Measurements from ENCODE around the gene NXNL1. TPM values are rescaled to one million over a fixed set of nuclear protein-coding genes. Genes with fewer than 3 reads are reported as not detected.
"Not testable (repeated sequence)": the region's sequence is repeated elsewhere in the genome, so short reads cannot be mapped to it uniquely, and the experiment has no call there.

NXNL1 gene
- not detected in 2 replicates for total RNA-seq (2014; rRNA removed; shearing (Covaris generic))
- not detected in 2 replicates for polyA plus RNA-seq (2016; fragmentation: Nextera tagmentation; extraction: Ambion mirVana)

- H3K4me1 ChIP-seq (ENCODE audit: insufficient read depth) = no peaks in the 10 kb centered on the region
- no peaks in the 10 kb centered on the region for H3K9me2 ChIP-seq (ENCODE audit: insufficient read depth)
- H3F3A ChIP-seq (ENCODE audit: insufficient read depth) = no peaks in the 10 kb centered on the region
- H3K4me2 ChIP-seq (ENCODE audit: unreplicated experiment) = no peak within 1 kb of the TSS
- H3K79me2 ChIP-seq (ENCODE audit: insufficient read depth) = no peaks in the 10 kb centered on the region
- no peak for DNase-seq
- no peak within 1 kb of the TSS for H3K4me3 ChIP-seq
- no peaks in the 10 kb centered on the region for H3K36me3 ChIP-seq (ENCODE audit: low read depth)
- no peak within 1 kb of the TSS for H2AFZ ChIP-seq
- H3K27ac ChIP-seq = no peak within 1 kb of the TSS
- TF ChIP-seq EZH2phosphoT487 (IDR thresholded peaks at IDR 0.05; ENCODE audit: insufficient read depth, low read depth) = no peak
- no peaks in the 10 kb centered on the region for H3K9me3 ChIP-seq (ENCODE audit: low read depth)
- no peaks in the 10 kb centered on the region for H4K20me1 ChIP-seq (ENCODE audit: insufficient read depth)
- in situ Hi-C loops (cut with MboI) = no loop called here
- no peak within 1 kb of the TSS for H3K9ac ChIP-seq
- WGBS, 2 experiments (ENCODE audit: low coverage in 1 of 2, low lambda C conversion rate in 2 of 2, missing lambda C conversion rate in 2 of 2) = 57 to 61% methylated on average over 26 of the region's 26 CpGs
- peaks cover 4% of the 10 kb centered on the region; the same call in 1 of the 2 replicates for H3K27me3 ChIP-seq (replicated peaks; ENCODE audit: insufficient read depth)
These were observed at the start of gene NXNL1 for GRCh38 chr19:17460372-17461230. NXNL1 (minus strand) TSS chr19:17460926; CDS start chr19:17460869, 57 bp downstream.

GRCh38 chr19:17508558-17508933, 47.8 kb upstream of the NXNL1 start:
- H2AFZ ChIP-seq = peak overlapping the region; percentile 64; the same call in 1 of the 2 replicates
- H3K4me3 ChIP-seq = peak overlapping the region; percentile 56; the same call in 1 of the 2 replicates
- H3K9me3 ChIP-seq (ENCODE audit: low read depth); H3K27me3 ChIP-seq (replicated peaks; ENCODE audit: insufficient read depth); H3K36me3 ChIP-seq (ENCODE audit: low read depth); H4K20me1 ChIP-seq (ENCODE audit: insufficient read depth); H3K9me2 ChIP-seq (ENCODE audit: insufficient read depth); in situ Hi-C loops (cut with MboI); DNase-seq: not testable (repeated sequence)
- peaks cover 84% of the 10 kb centered on the region for H3K79me2 ChIP-seq (ENCODE audit: insufficient read depth)
- H3K4me2 ChIP-seq (ENCODE audit: unreplicated experiment) = peak overlapping the region; percentile 51
- peak overlapping the region; percentile 86 for H3K9ac ChIP-seq
- WGBS, 2 experiments (ENCODE audit: low coverage in 1 of 2, low lambda C conversion rate in 2 of 2, missing lambda C conversion rate in 2 of 2) = 85% methylated on average over 3 of the region's 3 CpGs
- H3K27ac ChIP-seq = peak overlapping the region; percentile 99
- peaks cover 14% of the 10 kb centered on the region; the same call in 1 of the 2 replicates for H3K4me1 ChIP-seq (ENCODE audit: insufficient read depth)
- peaks cover 20% of the 10 kb centered on the region for H3F3A ChIP-seq (ENCODE audit: insufficient read depth)

- peaks cover 83% of the 10 kb centered on the region for H3K79me2 ChIP-seq (ENCODE audit: insufficient read depth)
- peaks cover 14% of the 10 kb centered on the region; the same call in 1 of the 2 replicates for H3K4me1 ChIP-seq (ENCODE audit: insufficient read depth)
- no peak overlapping the region for H2AFZ ChIP-seq
- no peak overlapping the region for H3K4me2 ChIP-seq (ENCODE audit: unreplicated experiment)
- peaks cover 20% of the 10 kb centered on the region for H3F3A ChIP-seq (ENCODE audit: insufficient read depth)
- H3K27me3 ChIP-seq (replicated peaks; ENCODE audit: insufficient read depth) = no peaks in the 10 kb centered on the region
- H3K9me2 ChIP-seq (ENCODE audit: insufficient read depth) = no peaks in the 10 kb centered on the region
- H3K9me3 ChIP-seq (ENCODE audit: low read depth) = no peaks in the 10 kb centered on the region
- TF ChIP-seq EZH2 (IDR thresholded peaks at IDR 0.05; ENCODE audit: insufficient read depth, poor library complexity, severe bottlenecking) = no peak
- DNase-seq = no peak
- H3K36me3 ChIP-seq (ENCODE audit: low read depth) = no peaks in the 10 kb centered on the region
- H3K27ac ChIP-seq = no peak overlapping the region
- in situ Hi-C loops (cut with MboI) = no loop called here
- H4K20me1 ChIP-seq (ENCODE audit: insufficient read depth) = no peaks in the 10 kb centered on the region
- no peak overlapping the region for H3K9ac ChIP-seq
- H3K4me3 ChIP-seq = no peak overlapping the region
- WGBS, 2 experiments (ENCODE audit: low coverage in 1 of 2, low lambda C conversion rate in 2 of 2, missing lambda C conversion rate in 2 of 2) = 69 to 75% methylated on average over 9 of the region's 9 CpGs
These were observed 46.0 kb upstream of the NXNL1 start for GRCh38 chr19:17506745-17507144.

GRCh38 chr19:17505223-17505622, 44.5 kb upstream of the NXNL1 start:
- Histone ChIP-seq H2AFZ (no peak overlapping the region), H3K27ac (peak overlapping the region; percentile 42; the same call in 1 of the 2 replicates), H3F3A (ENCODE audit: insufficient read depth) (peaks cover 16% of the 10 kb centered on the region), H3K9me3 (ENCODE audit: low read depth) (no peaks in the 10 kb centered on the region), H3K9ac (peak overlapping the region; percentile 12; the same call in 1 of the 2 replicates), H3K9me2 (ENCODE audit: insufficient read depth) (no peaks in the 10 kb centered on the region), H3K36me3 (ENCODE audit: low read depth) (no peaks in the 10 kb centered on the region; the same call in 1 of the 2 replicates), H4K20me1 (ENCODE audit: insufficient read depth) (no peaks in the 10 kb centered on the region), H3K4me2 (ENCODE audit: unreplicated experiment) (no peak overlapping the region), H3K4me3 (no peak overlapping the region), H3K4me1 (ENCODE audit: insufficient read depth) (peaks cover 14% of the 10 kb centered on the region; the same call in 1 of the 2 replicates), H3K79me2 (ENCODE audit: insufficient read depth) (peaks cover 88% of the 10 kb centered on the region), H3K27me3 (replicated peaks; ENCODE audit: insufficient read depth) (no peaks in the 10 kb centered on the region)
- no peak for DNase-seq
- TF ChIP-seq EZH2phosphoT487 (IDR thresholded peaks at IDR 0.05; ENCODE audit: insufficient read depth, low read depth) = no peak
- TF ChIP-seq EZH2 (IDR thresholded peaks at IDR 0.05; ENCODE audit: insufficient read depth, poor library complexity, severe bottlenecking) = no peak
- in situ Hi-C loops (cut with MboI) = no loop called here
- 45 to 47% methylated on average over 10 of the region's 10 CpGs for WGBS, 2 experiments (ENCODE audit: low coverage in 1 of 2, low lambda C conversion rate in 2 of 2, missing lambda C conversion rate in 2 of 2)

Measured in GM23248 (cell line).